ENCODE data around the gene HPSE2. TPM values are rescaled to one million over a fixed set of nuclear protein-coding genes. Genes with fewer than 3 reads are reported as not detected.

The HPSE2 gene
- total RNA-seq, 5 donors from 2014 or later (not counting 1 experiment from before 2014, with no cell fraction given) = 0.13 to 0.23 (median 0.18) TPM; not detected in 1

DNA sequence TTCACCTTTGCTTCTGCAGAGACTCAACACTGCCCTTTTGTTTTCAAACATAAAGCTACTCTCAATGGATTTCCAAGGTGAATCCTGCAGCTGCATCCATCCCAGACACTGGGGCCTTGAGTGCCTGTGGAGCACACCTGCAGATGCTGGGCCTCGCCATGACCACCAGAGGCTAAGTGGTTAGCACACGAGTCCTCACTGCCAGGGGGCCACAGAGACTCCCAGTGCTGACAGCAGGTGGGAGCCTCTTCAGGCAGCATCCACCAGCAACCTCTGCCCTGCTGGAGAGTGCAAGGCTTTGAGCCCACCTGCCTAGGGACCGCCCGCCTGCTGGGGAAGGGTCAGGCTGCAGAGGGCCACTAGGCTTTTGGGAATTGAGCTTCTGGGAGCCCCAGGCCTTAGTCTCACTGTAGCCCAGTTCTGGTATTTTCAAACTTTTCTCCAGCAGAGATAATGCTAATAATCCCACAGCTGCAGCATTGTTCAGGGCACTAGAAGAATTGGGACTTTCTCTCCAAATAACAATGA lies 779.5 kb downstream of the HPSE2 start:
- Mint-ChIP-seq H3K27ac (no peak overlapping the region), H3K9me3 (no peaks in the 10 kb centered on the region), H3K36me3 (no peaks in the 10 kb centered on the region), H3K4me3 (no peak overlapping the region), H3K27me3 (peaks cover 12 to 15% of the 10 kb centered on the region in 2 donors), H3K4me1 (no peaks in the 10 kb centered on the region)
- ATAC-seq (replicated peaks in 1 of 4) (no peak), DNase-seq (no peak)
- WGBS (ENCODE audit: insufficient coverage) = 73% methylated on average over 4 of the region's 4 CpGs
- Histone ChIP-seq H3K27me3 (replicated peaks in 1 of 2; ENCODE audit: control insufficient read depth in 2 of 2, extremely low read depth in 1 of 2, insufficient read depth in 2 of 2, low read length in 1 of 2) (peaks cover 0 to 14% of the 10 kb centered on the region in 2 experiments), H3K27ac (ENCODE audit: low read length) (no peak overlapping the region), H3K4me3 (ENCODE audit: control insufficient read depth in 1 of 2, extremely low read depth in 1 of 2, low read length in 1 of 2) (no peak overlapping the region), H3K4me1 (ENCODE audit: control insufficient read depth in 1 of 2, extremely low read depth in 1 of 2, insufficient read depth in 2 of 2, low read length in 2 of 2) (no peaks in the 10 kb centered on the region), H3K36me3 (ENCODE audit: control insufficient read depth in 2 of 2, extremely low read depth in 1 of 2, insufficient read depth in 1 of 2, low read length in 1 of 2) (no peaks in the 10 kb centered on the region), H3K9me3 (no peaks in the 10 kb centered on the region)
- ChIA-PET CTCF (no interaction called here), POLR2A (no interaction called here)

GRCh38 chr10:98453729-98454128 lies 781.9 kb downstream of the HPSE2 start:
- Mint-ChIP-seq H3K27me3 (peaks cover 12 to 17% of the 10 kb centered on the region in 2 donors), H3K27ac (no peak overlapping the region)
- H3K27ac ChIP-seq (ENCODE audit: low read length) = no peak overlapping the region

GRCh38 chr10:98450618-98451017 lies 785.0 kb downstream of the HPSE2 start:
- H3K9me3 Mint-ChIP-seq = no peaks in the 10 kb centered on the region
- H3K27me3 Mint-ChIP-seq = peaks cover 4 to 11% of the 10 kb centered on the region in 2 donors
- H3K27ac Mint-ChIP-seq = no peak overlapping the region
- no peak for DNase-seq
- no CpG with 5 or more reads among the region's 1 CpG for WGBS (ENCODE audit: insufficient coverage)
- Histone ChIP-seq H3K4me1 (ENCODE audit: control insufficient read depth in 1 of 2, extremely low read depth in 1 of 2, insufficient read depth in 2 of 2, low read length in 2 of 2) (peaks cover 2 to 8% of the 10 kb centered on the region in 2 experiments), H3K27ac (ENCODE audit: low read length) (no peak overlapping the region), H3K9me3 (no peaks in the 10 kb centered on the region), H3K27me3 (replicated peaks in 1 of 2; ENCODE audit: control insufficient read depth in 2 of 2, extremely low read depth in 1 of 2, insufficient read depth in 2 of 2, low read length in 1 of 2) (peaks cover 0 to 3% of the 10 kb centered on the region in 2 experiments), H3K36me3 (ENCODE audit: control insufficient read depth in 2 of 2, extremely low read depth in 1 of 2, insufficient read depth in 1 of 2, low read length in 1 of 2) (no peaks in the 10 kb centered on the region), H3K4me3 (ENCODE audit: control insufficient read depth in 1 of 2, extremely low read depth in 1 of 2, low read length in 1 of 2) (no peak overlapping the region)
- POLR2A ChIA-PET = no interaction called here
- H3K36me3 Mint-ChIP-seq = no peaks in the 10 kb centered on the region
- no peak for ATAC-seq (replicated peaks in 1 of 4)
- peaks cover 6 to 16% (median 12%) of the 10 kb centered on the region in 3 donors for H3K4me1 Mint-ChIP-seq
- CTCF ChIA-PET = interaction anchor here in 1 of 2 donors (0.6 kb wide), 1 partner anchor 16 kb away, joined by 3 read pairs; no protein-coding TSS in a partner anchor
- no peak overlapping the region for H3K4me3 Mint-ChIP-seq

More at GRCh38 chr10:98453729-98454128, 781.9 kb downstream of the HPSE2 start:
- Histone ChIP-seq H3K27me3 (replicated peaks in 1 of 2; ENCODE audit: control insufficient read depth in 2 of 2, extremely low read depth in 1 of 2, insufficient read depth in 2 of 2, low read length in 1 of 2) (peaks cover 0 to 14% of the 10 kb centered on the region in 2 experiments), H3K4me1 (ENCODE audit: control insufficient read depth in 1 of 2, extremely low read depth in 1 of 2, insufficient read depth in 2 of 2, low read length in 2 of 2) (no peaks in the 10 kb centered on the region), H3K36me3 (ENCODE audit: control insufficient read depth in 2 of 2, extremely low read depth in 1 of 2, insufficient read depth in 1 of 2, low read length in 1 of 2) (no peaks in the 10 kb centered on the region), H3K4me3 (ENCODE audit: control insufficient read depth in 1 of 2, extremely low read depth in 1 of 2, low read length in 1 of 2) (no peak overlapping the region), H3K9me3 (no peaks in the 10 kb centered on the region)
- ChIA-PET POLR2A (no interaction called here), CTCF (no interaction called here)
- no CpG with 5 or more reads among the region's 2 CpGs for WGBS (ENCODE audit: insufficient coverage)
- H3K9me3 Mint-ChIP-seq = no peaks in the 10 kb centered on the region
- H3K4me3 Mint-ChIP-seq = no peak overlapping the region
- no peaks in the 10 kb centered on the region for H3K4me1 Mint-ChIP-seq
- H3K36me3 Mint-ChIP-seq = no peaks in the 10 kb centered on the region
- no peak for DNase-seq
- no peak for ATAC-seq (replicated peaks in 1 of 4)

GRCh38 chr10:98449287-98449686 lies 786.4 kb downstream of the HPSE2 start:
- Histone ChIP-seq H3K36me3 (ENCODE audit: control insufficient read depth in 2 of 2, extremely low read depth in 1 of 2, insufficient read depth in 1 of 2, low read length in 1 of 2) (peaks cover under 1 to 6% of the 10 kb centered on the region in 2 donors), H3K27me3 (replicated peaks in 1 of 2; ENCODE audit: control insufficient read depth in 2 of 2, extremely low read depth in 1 of 2, insufficient read depth in 2 of 2, low read length in 1 of 2) (peaks cover 0 to 1% of the 10 kb centered on the region in 2 experiments), H3K27ac (ENCODE audit: low read length) (no peak overlapping the region), H3K4me3 (ENCODE audit: control insufficient read depth in 1 of 2, extremely low read depth in 1 of 2, low read length in 1 of 2) (no peak overlapping the region), H3K9me3 (no peaks in the 10 kb centered on the region), H3K4me1 (ENCODE audit: control insufficient read depth in 1 of 2, extremely low read depth in 1 of 2, insufficient read depth in 2 of 2, low read length in 2 of 2) (peaks cover 4 to 21% of the 10 kb centered on the region in 2 experiments)
- ChIA-PET POLR2A (no interaction called here), CTCF (no interaction called here)
- Mint-ChIP-seq H3K4me1 (peaks cover 20 to 29% (median 25%) of the 10 kb centered on the region in 3 donors), H3K9me3 (no peaks in the 10 kb centered on the region), H3K4me3 (no peak overlapping the region), H3K27ac (peak overlapping the region in 1 of 2 donors; percentile 62), H3K27me3 (peaks cover 4 to 11% of the 10 kb centered on the region in 2 donors), H3K36me3 (peaks cover 7% of the 10 kb centered on the region)
- no peak for DNase-seq
- no peak for ATAC-seq (replicated peaks in 1 of 4)

DNA sequence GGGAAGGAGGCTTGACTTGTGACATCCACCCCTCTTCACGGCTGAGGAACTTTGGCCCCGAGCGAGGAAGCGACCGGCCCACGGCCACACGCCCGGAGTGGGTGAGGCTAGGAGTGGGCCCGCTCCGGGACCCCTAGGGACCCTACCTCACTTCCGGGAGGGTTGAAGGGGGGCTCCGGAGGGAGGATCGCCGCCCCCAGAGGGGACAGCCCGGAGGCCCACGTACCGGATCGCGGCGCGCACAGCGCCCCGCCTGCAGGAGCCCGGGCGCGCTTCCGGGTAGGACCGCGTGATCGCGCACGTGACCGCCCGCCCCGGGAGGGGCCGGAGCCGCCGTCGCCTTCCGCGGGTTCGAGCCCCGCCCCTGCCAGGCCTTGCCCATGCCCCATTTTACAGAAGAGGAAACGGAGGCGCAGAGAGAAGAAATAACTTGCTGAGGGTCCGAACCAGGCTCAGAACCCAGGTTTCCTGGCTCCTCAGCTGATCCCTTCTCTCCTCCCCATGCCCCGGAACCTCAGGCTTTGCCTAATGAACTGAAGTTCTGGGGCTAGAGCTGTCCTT lies 788.9 kb downstream of the HPSE2 start, which contains the start of gene HPS1:
Gene HPS1 (minus strand): TSS at position 275 of the 561 bp plus-strand sequence. CDS start 3,695 bp downstream, outside the sequence.
- Histone ChIP-seq H3K9me3 (no peaks in the 10 kb centered on the region), H3K27me3 (replicated peaks in 1 of 2; ENCODE audit: control insufficient read depth in 2 of 2, extremely low read depth in 1 of 2, insufficient read depth in 2 of 2, low read length in 1 of 2) (no peaks in the 10 kb centered on the region), H3K4me1 (ENCODE audit: control insufficient read depth in 1 of 2, extremely low read depth in 1 of 2, insufficient read depth in 2 of 2, low read length in 2 of 2) (peaks cover 4 to 38% of the 10 kb centered on the region in 2 experiments), H3K36me3 (ENCODE audit: control insufficient read depth in 2 of 2, extremely low read depth in 1 of 2, insufficient read depth in 1 of 2, low read length in 1 of 2) (peaks cover 2 to 23% of the 10 kb centered on the region in 2 donors), H3K27ac (ENCODE audit: low read length) (peak within 1 kb of the TSS; percentile 78), H3K4me3 (ENCODE audit: control insufficient read depth in 1 of 2, extremely low read depth in 1 of 2, low read length in 1 of 2) (peak within 1 kb of the TSS; percentile 86 to 91)
- peak; percentile 91 to 95 (median 94) for ATAC-seq (replicated peaks in 1 of 4)
- CTCF ChIA-PET = interaction anchor here in 1 of 2 donors (0.8 to 1.5 kb wide), 2 partner anchors 20 to 21 kb away, joined by 3 to 6 read pairs; no protein-coding TSS in a partner anchor
- Mint-ChIP-seq H3K9me3 (no peaks in the 10 kb centered on the region), H3K27me3 (peaks cover 0 to 4% of the 10 kb centered on the region in 2 donors), H3K4me1 (peaks cover 40 to 48% (median 47%) of the 10 kb centered on the region in 3 donors), H3K4me3 (peak within 1 kb of the TSS; percentile 89 to 93 (median 90)), H3K36me3 (peaks cover 21% of the 10 kb centered on the region), H3K27ac (peak within 1 kb of the TSS; percentile 90 to 91)
- WGBS (ENCODE audit: insufficient coverage) = 0% methylated on average over 40 of the region's 47 CpGs
- peak; percentile 43 to 81 (median 71) for DNase-seq
- POLR2A ChIA-PET = no interaction called here

DNA sequence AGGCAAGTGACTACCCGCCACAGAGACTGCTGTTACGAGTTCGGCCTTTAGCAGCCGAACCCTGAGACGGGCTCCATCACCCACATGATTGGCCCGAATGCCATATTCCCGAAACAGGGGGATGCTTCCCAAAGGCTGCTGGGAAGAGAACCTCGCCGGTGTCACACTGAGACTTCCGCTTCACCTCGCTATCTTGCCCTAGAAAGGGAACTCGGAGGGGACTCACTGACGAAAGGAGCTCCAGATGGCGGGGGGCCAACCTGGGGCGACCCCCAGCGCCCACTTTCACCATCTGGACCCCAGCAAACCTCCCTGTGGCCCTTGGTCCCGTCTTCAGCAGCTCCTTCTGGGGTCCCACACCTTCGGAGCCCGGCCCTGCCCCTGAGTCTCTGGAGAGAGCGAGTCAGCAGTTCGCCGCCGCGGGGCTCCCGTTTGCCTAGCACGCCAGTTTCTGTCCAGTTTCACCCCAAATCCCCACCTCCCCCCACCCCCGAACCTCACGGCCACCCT lies 789.4 kb downstream of the HPSE2 start:
- Mint-ChIP-seq H3K36me3 (peaks cover 26% of the 10 kb centered on the region), H3K27ac (peak overlapping the region; percentile 90 to 91), H3K27me3 (peaks cover 0 to 4% of the 10 kb centered on the region in 2 donors), H3K4me3 (peak overlapping the region; percentile 89 to 93 (median 90)), H3K9me3 (no peaks in the 10 kb centered on the region), H3K4me1 (peaks cover 45 to 54% (median 52%) of the 10 kb centered on the region in 3 donors)
- H3K9me3 ChIP-seq = no peaks in the 10 kb centered on the region
- WGBS (ENCODE audit: insufficient coverage) = 3% methylated on average over 18 of the region's 28 CpGs
- peaks cover 4 to 38% of the 10 kb centered on the region in 2 experiments for H3K4me1 ChIP-seq (ENCODE audit: control insufficient read depth in 1 of 2, extremely low read depth in 1 of 2, insufficient read depth in 2 of 2, low read length in 2 of 2)
- CTCF ChIA-PET = interaction anchor here in 1 of 2 donors (1.5 kb wide), 1 partner anchor 21 kb away, joined by 6 read pairs; no protein-coding TSS in a partner anchor
- peak overlapping the region; percentile 78 for H3K27ac ChIP-seq (ENCODE audit: low read length)
- POLR2A ChIA-PET = no interaction called here
- ATAC-seq (replicated peaks in 1 of 4) = peak; percentile 41 to 54 (median 52)
- DNase-seq = peak in 21 of 35 experiments; percentile 6 to 48 (median 20)
- no peaks in the 10 kb centered on the region for H3K27me3 ChIP-seq (replicated peaks in 1 of 2; ENCODE audit: control insufficient read depth in 2 of 2, extremely low read depth in 1 of 2, insufficient read depth in 2 of 2, low read length in 1 of 2)
- H3K4me3 ChIP-seq (ENCODE audit: control insufficient read depth in 1 of 2, extremely low read depth in 1 of 2, low read length in 1 of 2) = peak overlapping the region; percentile 86 to 91
- H3K36me3 ChIP-seq (ENCODE audit: control insufficient read depth in 2 of 2, extremely low read depth in 1 of 2, insufficient read depth in 1 of 2, low read length in 1 of 2) = peaks cover 2 to 23% of the 10 kb centered on the region in 2 donors
